HL-60 (cell line): ENCODE results near the gene DNM3.

Experiments
- DNase-seq, 2 experiments: peaks; one replicate each; pipeline ENCODE4 v3.0.0-alpha.2; 2010 to 2020; ENCODE audit warnings: low read depth in 1 of 2, low spot score in 1 of 2
- H3K27ac ChIP-seq: fragments of 250-450 bp; sonication (Bioruptor Pico); replicated peaks from 2 replicates; pipeline ENCODE4 v1.5.1; 2020; ENCODE audit warnings: mild to moderate bottlenecking, moderate library complexity
- H3K27me3 ChIP-seq: fragments of 250-450 bp; sonication (Bioruptor Pico); 2 replicates; pipeline ENCODE4 v1.5.1; 2021; ENCODE audit warnings: mild to moderate bottlenecking, moderate library complexity; ENCODE audit not compliant: insufficient read depth, poor library complexity, severe bottlenecking
- H3K4me3 ChIP-seq: replicated peaks from 2 replicates; pipeline ENCODE4 v1.5.1; 2011; ENCODE audit warnings: mild to moderate bottlenecking, control low read depth, low read length; ENCODE audit not compliant: insufficient read depth
- GABPA ChIP-seq: IDR thresholded peaks from 2 replicates; pipeline ENCODE4 v1.6.1; 2012; ENCODE audit warnings: low read depth
- POLR2AphosphoS5 ChIP-seq: IDR thresholded peaks from 2 replicates; pipeline ENCODE4 v1.6.1; 2012; ENCODE audit warnings: low read depth
- REST ChIP-seq: IDR thresholded peaks from 2 replicates; pipeline ENCODE4 v1.6.1; 2012; ENCODE audit warnings: low read depth; ENCODE audit not compliant: insufficient replicate concordance
- SPI1 ChIP-seq: IDR thresholded peaks from 2 replicates; pipeline ENCODE4 v1.6.1; 2012; ENCODE audit warnings: low read depth, mild to moderate bottlenecking, borderline replicate concordance
- TF ChIP-seq, protein P1 (sequence below): IDR thresholded peaks from one replicate; pipeline ENCODE4 v1.5.1; 2011; ENCODE audit warnings: low read length, control low read depth, inconsistent platforms; ENCODE audit not compliant: insufficient read depth

Gene DNM3

GRCh38 chr1:172040466-172040865 is 199.2 kb downstream of the DNM3 start:
- no peak overlapping the region for H3K4me3 ChIP-seq
- H3K27ac ChIP-seq: no peak overlapping the region
- TF ChIP-seq POLR2AphosphoS5 (no peak), GABPA (no peak), REST (no peak), SPI1 (no peak)
- TF ChIP-seq, protein P1, sequence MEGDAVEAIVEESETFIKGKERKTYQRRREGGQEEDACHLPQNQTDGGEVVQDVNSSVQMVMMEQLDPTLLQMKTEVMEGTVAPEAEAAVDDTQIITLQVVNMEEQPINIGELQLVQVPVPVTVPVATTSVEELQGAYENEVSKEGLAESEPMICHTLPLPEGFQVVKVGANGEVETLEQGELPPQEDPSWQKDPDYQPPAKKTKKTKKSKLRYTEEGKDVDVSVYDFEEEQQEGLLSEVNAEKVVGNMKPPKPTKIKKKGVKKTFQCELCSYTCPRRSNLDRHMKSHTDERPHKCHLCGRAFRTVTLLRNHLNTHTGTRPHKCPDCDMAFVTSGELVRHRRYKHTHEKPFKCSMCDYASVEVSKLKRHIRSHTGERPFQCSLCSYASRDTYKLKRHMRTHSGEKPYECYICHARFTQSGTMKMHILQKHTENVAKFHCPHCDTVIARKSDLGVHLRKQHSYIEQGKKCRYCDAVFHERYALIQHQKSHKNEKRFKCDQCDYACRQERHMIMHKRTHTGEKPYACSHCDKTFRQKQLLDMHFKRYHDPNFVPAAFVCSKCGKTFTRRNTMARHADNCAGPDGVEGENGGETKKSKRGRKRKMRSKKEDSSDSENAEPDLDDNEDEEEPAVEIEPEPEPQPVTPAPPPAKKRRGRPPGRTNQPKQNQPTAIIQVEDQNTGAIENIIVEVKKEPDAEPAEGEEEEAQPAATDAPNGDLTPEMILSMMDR: no peak
- DNase-seq: no peak
- H3K27me3 ChIP-seq: no peaks in the 10 kb centered on the region

DNA sequence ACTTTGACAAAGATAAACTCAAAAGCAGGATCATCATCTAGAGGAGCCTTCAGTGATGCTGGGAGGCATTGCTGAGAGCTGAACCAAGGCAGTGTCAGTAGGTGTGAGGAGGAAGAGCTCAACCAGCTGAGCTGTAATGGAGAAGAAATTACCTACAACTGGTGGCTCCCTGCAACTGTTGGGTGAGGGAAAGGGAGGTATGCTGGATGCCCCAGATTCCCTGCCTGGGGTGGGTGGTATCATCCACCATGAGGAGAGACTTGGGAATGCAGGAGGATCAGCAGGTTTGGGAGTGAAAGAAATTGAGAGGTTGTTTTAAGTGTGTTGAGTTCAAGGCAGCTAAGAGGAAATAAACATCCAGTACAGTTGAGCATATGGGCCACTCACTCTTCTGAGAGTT is 199.8 kb downstream of the DNM3 start:
- H3K27me3 ChIP-seq: no peaks in the 10 kb centered on the region
- no peak overlapping the region for H3K27ac ChIP-seq
- no peak overlapping the region for H3K4me3 ChIP-seq
- no peak for TF ChIP-seq GABPA
- DNase-seq: no peak

- Histone ChIP-seq H3K27me3 (no peaks in the 10 kb centered on the region), H3K27ac (no peak overlapping the region), H3K4me3 (no peak overlapping the region)
- no peak for DNase-seq
- TF ChIP-seq GABPA (no peak), POLR2AphosphoS5 (no peak), REST (no peak), SPI1 (no peak)
- TF ChIP-seq, protein P1: no peak
Measured at GRCh38 chr1:172041742-172042141, 200.4 kb downstream of the DNM3 start.

DNA sequence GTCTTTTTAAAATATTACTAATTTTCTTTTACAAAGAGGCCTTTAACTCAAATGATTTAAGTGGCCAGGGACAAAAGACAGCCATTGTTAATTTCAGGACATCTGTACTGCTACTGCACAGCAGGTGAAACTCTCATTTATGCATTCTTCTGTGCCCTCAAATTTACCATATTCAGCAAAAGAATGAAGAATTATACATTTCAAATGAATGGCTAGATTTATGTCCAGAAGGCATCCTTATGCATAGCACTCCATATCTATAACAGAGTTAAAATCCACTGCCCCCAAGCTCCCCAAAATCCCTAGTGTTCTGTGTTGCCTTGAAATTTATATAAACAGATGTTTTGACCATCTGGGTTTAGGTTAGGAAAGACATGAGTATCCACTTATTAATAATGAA is 202.6 kb downstream of the DNM3 start:
- TF ChIP-seq POLR2AphosphoS5 (no peak), REST (no peak), SPI1 (no peak), GABPA (no peak)
- TF ChIP-seq, protein P1: no peak
- H3K27ac ChIP-seq: no peak overlapping the region
- H3K27me3 ChIP-seq: peaks cover under 1% of the 10 kb centered on the region
- no peak overlapping the region for H3K4me3 ChIP-seq
- no peak for DNase-seq
